ENCODE measurements around the gene RTN4IP1. TPM values are rescaled to one million over a fixed set of nuclear protein-coding genes. Genes with fewer than 3 reads are reported as not detected.

RTN4IP1 gene
- total and polyA plus RNA-seq, 2 of the 13 experiments (the other 11 are each of a cell fraction or from before 2014, with no cell fraction given), result 5.5 to 17.2 TPM

Small RNA genes within 50 kb of the gene (small RNA-seq; reads per million reads assigned to genes)
- 0 reads per million in 3 experiments for gene RNU6-527P (ENCODE audit: insufficient read depth in 2 of 3, insufficient read length in 3 of 3, low read depth in 2 of 3, low replicate concordance in 1 of 3)

Other genes with a start within 250 kb of the RTN4IP1 start
- gene QRSL1, start 80 bp upstream of the RTN4IP1 start, total RNA-seq (2016; rRNA removed; fragmentation: Illumina TruSeq; extraction: Trizol), result 22.3 and 24.2 TPM in 2 replicates
- 6.4 and 8.2 TPM in 2 replicates for gene QRSL1, start 80 bp upstream of the RTN4IP1 start, polyA plus RNA-seq (2011; rRNA removed)

Measured in HepG2 (cell line).